Activated CD4-positive, alpha-beta memory T cell treated with anti-CD3 and anti-CD28 coated beads, Interleukin-2, amount 10 ng/mL, durations not matched to agents 7 days and 5 days (primary cell): ENCODE measurements around the gene SPIN1. TPM values are rescaled to one million over a fixed set of nuclear protein-coding genes. Genes with fewer than 3 reads are reported as not detected.

Source experiments
- CTCF ChIA-PET: fragments of 350-600 bp; sonication (Branson Sonifier 250); formaldehyde crosslinking; loops from one replicate; lab custom pipeline; 2021; ENCODE audit warnings: antibody characterized with exemption, inconsistent platforms; lab: Charles Lee
- POLR2A ChIA-PET: fragments of 350-600 bp; sonication (Branson Sonifier 250); formaldehyde crosslinking; loops from one replicate; lab custom pipeline; 2021; ENCODE audit warnings: antibody characterized with exemption; lab: Charles Lee
- DNase-seq: peaks from one replicate; pipeline ENCODE4 v3.0.0-alpha.2; 2020
- H3K27ac Mint-ChIP-seq: one replicate; pipeline ENCODE4 v1.8.0; 2021; ENCODE audit warnings: mild to moderate bottlenecking, mixed read lengths
- H3K27me3 Mint-ChIP-seq: one replicate; pipeline ENCODE4 v1.8.0; 2021; ENCODE audit warnings: mixed read lengths
- H3K36me3 Mint-ChIP-seq: one replicate; pipeline ENCODE4 v1.8.0; 2021; ENCODE audit warnings: low read depth, mixed read lengths
- H3K4me1 Mint-ChIP-seq: one replicate; pipeline ENCODE4 v1.8.0; 2021; ENCODE audit warnings: mixed read lengths
- H3K4me3 Mint-ChIP-seq: one replicate; pipeline ENCODE4 v1.8.0; 2021; ENCODE audit warnings: mild to moderate bottlenecking, mixed read lengths
- H3K9me3 Mint-ChIP-seq: one replicate; pipeline ENCODE4 v1.8.0; 2021; ENCODE audit warnings: mixed read lengths
- total RNA-seq, 2 experiments: library from RNA; stranded (reverse); gene quantifications; one replicate each; pipeline ENCODE4 v1.2.3, GENCODE V29; 2021

SPIN1 gene
- total RNA-seq, 2 experiments from 2014 or later = 38.4 to 42.2 TPM

DNA sequence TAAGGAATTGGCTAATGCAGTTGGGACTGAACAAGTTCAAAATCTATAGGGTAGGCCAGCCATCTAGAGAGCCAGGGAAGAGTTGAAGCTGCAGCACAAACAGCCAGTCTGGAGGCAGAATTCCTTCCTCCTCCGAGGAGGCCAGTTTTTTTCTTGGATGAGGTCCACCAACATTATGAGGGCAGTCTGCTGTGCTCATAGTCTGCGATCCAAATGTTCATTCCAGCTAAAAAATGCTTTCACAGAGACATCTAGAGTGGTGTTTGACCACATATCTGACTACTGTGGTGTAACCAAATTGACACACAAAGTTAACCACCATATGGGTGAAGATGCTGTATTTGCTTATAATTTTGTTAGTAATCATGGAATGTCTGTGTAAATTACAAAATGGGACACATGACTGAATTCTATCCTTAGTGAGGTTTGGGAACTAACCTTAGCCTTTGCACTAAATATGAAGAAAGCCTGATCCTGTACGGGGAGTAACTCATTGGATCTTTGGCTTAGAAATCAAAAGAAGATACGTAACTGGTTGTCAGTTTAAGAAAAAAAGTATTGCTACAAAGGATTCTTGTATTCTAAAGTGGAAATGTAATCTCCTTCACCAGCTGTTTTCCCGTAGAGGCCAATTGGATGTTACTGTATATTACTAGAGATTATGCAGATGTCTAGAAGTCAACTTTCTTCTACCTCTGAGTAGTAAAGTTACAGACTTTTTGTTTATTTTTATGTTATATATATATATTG, 70.6 kb downstream of the SPIN1 start:
- Mint-ChIP-seq H3K36me3 (peaks cover 7% of the 10 kb centered on the region), H3K4me3 (no peak overlapping the region), H3K27ac (no peak overlapping the region), H3K4me1 (peaks cover 8% of the 10 kb centered on the region), H3K27me3 (no peaks in the 10 kb centered on the region), H3K9me3 (no peaks in the 10 kb centered on the region)
- CTCF ChIA-PET = no interaction called here
- no peak for DNase-seq
- POLR2A ChIA-PET = no interaction called here

- H3K36me3 Mint-ChIP-seq = peaks cover 7% of the 10 kb centered on the region
- no peaks in the 10 kb centered on the region for H3K9me3 Mint-ChIP-seq
- H3K4me3 Mint-ChIP-seq = no peak overlapping the region
- no peak for DNase-seq
- ChIA-PET CTCF (no interaction called here), POLR2A (no interaction called here)
- H3K4me1 Mint-ChIP-seq = peaks cover 8% of the 10 kb centered on the region
- H3K27ac Mint-ChIP-seq = no peak overlapping the region
- no peaks in the 10 kb centered on the region for H3K27me3 Mint-ChIP-seq
Observed at GRCh38 chr9:88460587-88461332, 72.5 kb downstream of the SPIN1 start.

DNA sequence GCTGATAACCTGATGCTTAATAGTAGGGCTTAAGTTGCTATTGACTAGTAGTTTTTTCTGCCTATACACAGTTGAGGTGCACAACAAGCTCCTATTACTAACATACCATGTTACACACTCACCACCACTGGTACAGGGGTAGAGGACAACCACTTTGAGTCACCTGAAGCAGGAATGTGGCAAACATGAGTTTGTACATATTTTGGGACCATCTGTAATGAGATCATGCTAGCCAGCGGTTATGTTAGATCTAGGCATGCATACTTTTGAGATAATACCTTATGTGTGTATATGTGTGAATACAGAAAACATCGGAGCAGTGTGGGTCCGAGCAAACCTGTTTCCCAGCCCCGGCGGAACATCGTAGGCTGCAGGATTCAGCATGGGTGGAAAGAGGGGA, 73.9 kb downstream of the SPIN1 start:
- Mint-ChIP-seq H3K27me3 (no peaks in the 10 kb centered on the region), H3K36me3 (peaks cover 2% of the 10 kb centered on the region), H3K27ac (no peak overlapping the region), H3K9me3 (no peaks in the 10 kb centered on the region), H3K4me3 (no peak overlapping the region), H3K4me1 (peaks cover 8% of the 10 kb centered on the region)
- ChIA-PET CTCF (no interaction called here), POLR2A (no interaction called here)
- DNase-seq = no peak

GRCh38 chr9:88464851-88465250, 76.6 kb downstream of the SPIN1 start:
- Mint-ChIP-seq H3K27me3 (no peaks in the 10 kb centered on the region), H3K36me3 (peaks cover 14% of the 10 kb centered on the region), H3K4me1 (peaks cover 8% of the 10 kb centered on the region), H3K27ac (no peak overlapping the region), H3K4me3 (no peak overlapping the region), H3K9me3 (no peaks in the 10 kb centered on the region)
- DNase-seq = no peak
- CTCF ChIA-PET = no interaction called here
- POLR2A ChIA-PET = no interaction called here

DNA sequence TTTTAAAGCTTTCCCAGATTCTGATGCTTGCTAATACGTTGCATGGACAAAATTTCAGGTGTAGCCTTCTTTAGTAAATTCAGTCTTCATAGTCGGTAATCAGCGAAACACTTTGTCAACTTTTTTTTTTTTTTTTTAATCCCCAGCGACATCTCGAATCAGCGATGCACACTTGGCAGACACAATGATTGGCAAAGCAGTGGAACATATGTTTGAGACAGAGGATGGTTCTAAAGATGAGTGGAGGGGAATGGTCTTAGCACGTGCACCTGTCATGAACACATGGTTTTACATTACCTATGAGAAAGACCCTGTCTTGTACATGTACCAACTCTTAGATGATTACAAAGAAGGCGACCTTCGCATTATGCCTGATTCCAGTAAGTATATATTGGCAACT, 80.0 kb downstream of the SPIN1 start:
- Mint-ChIP-seq H3K4me1 (no peaks in the 10 kb centered on the region), H3K36me3 (peaks cover 23% of the 10 kb centered on the region), H3K4me3 (no peak overlapping the region), H3K27me3 (no peaks in the 10 kb centered on the region), H3K27ac (no peak overlapping the region), H3K9me3 (no peaks in the 10 kb centered on the region)
- DNase-seq = no peak
- CTCF ChIA-PET = no interaction called here
- POLR2A ChIA-PET = no interaction called here

GRCh38 chr9:88476491-88477271, 88.4 kb downstream of the SPIN1 start:
- Mint-ChIP-seq H3K36me3 (peaks cover 19% of the 10 kb centered on the region), H3K27me3 (no peaks in the 10 kb centered on the region), H3K27ac (no peak overlapping the region), H3K9me3 (no peaks in the 10 kb centered on the region), H3K4me1 (peaks cover 19% of the 10 kb centered on the region), H3K4me3 (no peak overlapping the region)
- no peak for DNase-seq
- ChIA-PET POLR2A (no interaction called here), CTCF (no interaction called here)

DNA sequence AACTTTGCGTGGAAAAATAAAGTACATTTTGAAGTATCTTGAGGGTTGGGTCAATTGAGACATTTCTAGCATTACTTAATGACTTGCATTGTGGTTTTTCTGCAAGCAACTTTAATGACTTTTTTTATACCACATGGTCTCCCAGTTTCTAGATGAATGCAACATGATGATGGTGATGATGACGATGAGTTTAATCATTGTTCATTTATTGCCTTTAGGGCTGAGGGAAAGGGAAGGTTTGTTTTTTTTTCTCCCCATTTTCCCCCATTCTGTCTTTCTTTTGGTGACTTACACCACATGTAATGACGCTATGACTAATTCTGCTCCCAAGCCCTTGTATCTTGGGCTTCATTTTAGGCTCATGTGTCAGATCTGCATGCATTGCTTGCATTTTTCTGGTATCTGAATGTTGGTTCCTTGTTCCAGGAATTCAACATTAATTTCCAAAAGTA, 89.1 kb downstream of the SPIN1 start:
- H3K9me3 Mint-ChIP-seq = no peaks in the 10 kb centered on the region
- POLR2A ChIA-PET = no interaction called here
- H3K27ac Mint-ChIP-seq = no peak overlapping the region
- DNase-seq = no peak
- H3K4me3 Mint-ChIP-seq = no peak overlapping the region
- H3K36me3 Mint-ChIP-seq = peaks cover 19% of the 10 kb centered on the region
- CTCF ChIA-PET = no interaction called here
- peaks cover 19% of the 10 kb centered on the region for H3K4me1 Mint-ChIP-seq
- no peaks in the 10 kb centered on the region for H3K27me3 Mint-ChIP-seq

DNA sequence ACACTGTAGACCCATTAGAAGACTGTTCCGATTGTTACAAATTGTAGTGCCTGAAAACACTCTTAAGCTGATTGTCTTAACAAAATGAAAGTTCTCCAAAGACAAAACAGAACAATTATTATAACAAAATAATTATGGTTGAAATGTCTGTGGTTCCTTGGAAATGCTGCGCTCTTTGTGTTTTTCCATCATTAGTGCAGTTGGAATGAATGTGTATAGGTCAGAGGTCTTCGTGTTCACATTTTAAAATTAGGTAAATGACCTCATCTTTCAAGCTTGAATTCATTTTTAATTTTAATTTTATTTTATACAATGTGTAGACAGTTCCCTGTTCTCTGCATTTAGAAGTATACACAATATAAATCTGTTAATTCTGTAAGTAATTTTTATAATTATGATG, 90.0 kb downstream of the SPIN1 start:
- H3K9me3 Mint-ChIP-seq = no peaks in the 10 kb centered on the region
- no peak overlapping the region for H3K27ac Mint-ChIP-seq
- ChIA-PET CTCF (no interaction called here), POLR2A (no interaction called here)
- H3K4me1 Mint-ChIP-seq = peaks cover 19% of the 10 kb centered on the region
- H3K4me3 Mint-ChIP-seq = no peak overlapping the region
- no peaks in the 10 kb centered on the region for H3K27me3 Mint-ChIP-seq
- DNase-seq = no peak
- peaks cover 19% of the 10 kb centered on the region for H3K36me3 Mint-ChIP-seq

GRCh38 chr9:88481933-88482332, 93.7 kb downstream of the SPIN1 start:
- Mint-ChIP-seq H3K36me3 (peaks cover 11% of the 10 kb centered on the region), H3K27ac (no peak overlapping the region), H3K27me3 (no peaks in the 10 kb centered on the region), H3K4me1 (peaks cover 11% of the 10 kb centered on the region), H3K4me3 (no peak overlapping the region), H3K9me3 (no peaks in the 10 kb centered on the region)
- DNase-seq = no peak
- ChIA-PET POLR2A (no interaction called here), CTCF (no interaction called here)

- H3K4me1 Mint-ChIP-seq = no peaks in the 10 kb centered on the region
- H3K9me3 Mint-ChIP-seq = no peaks in the 10 kb centered on the region
- H3K4me3 Mint-ChIP-seq = no peak overlapping the region
- peaks cover 2% of the 10 kb centered on the region for H3K36me3 Mint-ChIP-seq
- CTCF ChIA-PET = interaction anchor here (1.3 kb wide), 1 partner anchor 11 kb away, joined by 3 read pairs; no protein-coding TSS in a partner anchor
- no peak overlapping the region for H3K27ac Mint-ChIP-seq
- H3K27me3 Mint-ChIP-seq = no peaks in the 10 kb centered on the region
- no peak for DNase-seq
- POLR2A ChIA-PET = no interaction called here
Observed at GRCh38 chr9:88488166-88488565, 99.9 kb downstream of the SPIN1 start.

DNA sequence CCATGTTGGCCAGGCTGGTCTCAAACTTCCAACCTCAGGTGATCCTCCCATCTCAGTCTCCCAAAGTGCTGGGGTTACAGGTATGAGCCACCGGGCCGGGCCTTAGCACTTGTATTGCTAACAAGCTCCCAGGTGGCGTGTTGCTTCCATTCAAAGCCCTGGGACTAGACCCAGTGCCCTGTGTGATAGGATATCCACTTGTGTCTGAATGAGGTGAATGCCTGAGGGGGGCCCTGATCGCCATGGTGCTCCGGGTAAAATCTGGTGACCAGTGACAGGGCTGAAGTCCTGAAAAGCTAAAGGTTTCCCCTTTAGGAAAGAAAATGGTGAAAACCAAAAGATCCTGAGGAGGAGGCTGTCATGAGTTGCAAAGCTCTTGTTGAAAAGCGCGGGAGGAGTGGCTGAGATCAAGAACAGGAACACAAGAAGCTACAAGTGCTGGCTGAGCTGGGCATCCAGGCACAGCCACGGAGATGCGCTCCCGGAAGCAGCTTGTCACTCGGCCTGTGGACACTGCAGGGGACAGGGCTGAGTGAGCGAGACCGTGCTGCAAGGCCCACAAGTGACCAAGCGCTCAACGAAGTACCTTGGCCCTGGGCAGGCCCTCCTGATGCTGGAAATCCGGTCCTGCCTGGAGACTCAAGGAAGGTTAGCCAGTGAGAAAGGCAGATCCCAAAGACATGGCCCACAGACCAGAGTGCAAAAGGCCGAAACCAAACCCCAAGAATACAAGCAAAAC, 106.9 kb downstream of the SPIN1 start:
- H3K9me3 Mint-ChIP-seq = no peaks in the 10 kb centered on the region
- H3K4me3 Mint-ChIP-seq = no peak overlapping the region
- POLR2A ChIA-PET = no interaction called here
- no peak overlapping the region for H3K27ac Mint-ChIP-seq
- H3K4me1 Mint-ChIP-seq = no peaks in the 10 kb centered on the region
- H3K36me3 Mint-ChIP-seq = no peaks in the 10 kb centered on the region
- DNase-seq = no peak
- H3K27me3 Mint-ChIP-seq = no peaks in the 10 kb centered on the region
- CTCF ChIA-PET = no interaction called here

- Mint-ChIP-seq H3K27ac (no peak overlapping the region), H3K4me3 (no peak overlapping the region), H3K9me3 (no peaks in the 10 kb centered on the region), H3K4me1 (no peaks in the 10 kb centered on the region), H3K27me3 (no peaks in the 10 kb centered on the region), H3K36me3 (no peaks in the 10 kb centered on the region)
- POLR2A ChIA-PET = no interaction called here
- no peak for DNase-seq
- CTCF ChIA-PET = no interaction called here
Observed at GRCh38 chr9:88497224-88497623, 109.0 kb downstream of the SPIN1 start.
